ENCODE measurements around the gene MAMDC4. TPM values are rescaled to one million over a fixed set of nuclear protein-coding genes. Genes with fewer than 3 reads are reported as not detected.
"Not testable (repeated sequence)": the region's sequence is repeated elsewhere in the genome, so short reads cannot be mapped to it uniquely, and the experiment has no call there.

MAMDC4 gene
- total RNA-seq, result 10 to 100 TPM in 1 of 2 donors, 1 to 10 TPM in 1; 6.8 to 15.4 TPM
- 11.5 TPM for polyA plus RNA-seq (2013, experiment 1 of 2)
- 9.9 TPM for polyA plus RNA-seq (2013, experiment 2 of 2)
- long read RNA-seq, experiment 1, result 0 reads
- long read RNA-seq, experiment 2, partial matches to known transcripts, result 1 of 3 reads
- long read RNA-seq, experiment 2, other reads (novel, unspliced or antisense), result 2 of 3 reads
- long read RNA-seq, experiment 3, partial matches to known transcripts, result 6 of 12 reads
- long read RNA-seq, experiment 3, other reads (novel, unspliced or antisense), result 6 of 12 reads
- long read RNA-seq, experiment 4, result 0 reads

DNA sequence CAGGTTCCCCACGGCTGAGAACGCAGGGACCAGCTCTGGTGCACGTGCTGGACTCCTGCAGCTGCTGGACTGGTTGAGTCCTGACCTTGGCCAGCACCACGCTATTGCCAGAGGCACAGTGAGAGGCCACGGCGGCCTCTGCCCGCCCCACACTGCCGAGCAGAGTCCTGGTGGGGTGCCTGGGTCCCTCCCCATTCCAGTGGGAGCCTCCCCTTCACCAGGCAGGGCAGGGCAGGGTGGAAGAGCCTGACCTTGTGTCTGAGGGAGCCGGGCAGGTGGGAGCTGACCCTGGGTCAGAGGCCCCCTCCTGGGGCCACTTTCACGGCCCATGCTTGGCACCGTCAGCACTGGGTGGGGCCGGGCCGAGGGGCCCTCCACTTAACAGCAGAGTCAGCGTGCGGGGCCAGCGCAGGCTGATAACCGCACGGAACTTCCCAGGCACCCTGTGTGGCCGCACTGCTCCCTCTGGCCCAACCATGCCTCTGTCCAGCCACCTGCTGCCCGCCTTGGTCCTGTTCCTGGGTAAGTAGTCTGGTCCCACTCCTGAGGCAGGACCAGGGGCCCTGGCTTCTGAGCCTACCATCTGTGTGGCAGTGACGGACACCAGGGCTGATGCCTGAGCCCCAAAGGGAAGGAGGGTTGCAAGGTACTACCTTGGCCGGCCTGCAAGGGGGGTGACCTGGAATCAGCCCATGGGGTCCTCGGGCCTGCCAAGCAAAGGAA is at the start of gene MAMDC4:
MAMDC4 (plus strand) TSS at position 406 of the 723 bp plus-strand sequence; CDS start at position 477, 71 bp downstream.
- no peak within 1 kb of the TSS for H3K9ac ChIP-seq (ENCODE audit: extremely low read depth, low read length, poor library complexity, severe bottlenecking)
- Mint-ChIP-seq H3K9me3 (peaks cover under 1% of the 10 kb centered on the region), H3K4me3 (no peak within 1 kb of the TSS), H3K27me3 (ENCODE audit: insufficient read depth) (peaks cover 8% of the 10 kb centered on the region), H3K27ac (no peak within 1 kb of the TSS), H3K36me3 (ENCODE audit: low read depth) (no peaks in the 10 kb centered on the region), H3K4me1 (peaks cover 2% of the 10 kb centered on the region)
- no peaks in the 10 kb centered on the region for H3K9me3 ChIP-seq (ENCODE audit: control insufficient read depth, low read length)
- no peak within 1 kb of the TSS for H3K4me3 ChIP-seq (ENCODE audit: low read length)
- H3K36me3 ChIP-seq (ENCODE audit: control insufficient read depth, insufficient read depth, low read length), result peaks cover 10% of the 10 kb centered on the region
- H3K27me3 ChIP-seq (ENCODE audit: control insufficient read depth, insufficient read depth, low read length, poor library complexity, severe bottlenecking), result no peaks in the 10 kb centered on the region
- H3K27ac ChIP-seq (ENCODE audit: low read depth, low read length), result no peak within 1 kb of the TSS
- 93 to 97% methylated on average over 16 to 23 of the region's 23 CpGs for WGBS, 2 experiments (ENCODE audit: insufficient coverage in 1 of 2, insufficient read length in 1 of 2)
- TF ChIP-seq, protein P1, sequence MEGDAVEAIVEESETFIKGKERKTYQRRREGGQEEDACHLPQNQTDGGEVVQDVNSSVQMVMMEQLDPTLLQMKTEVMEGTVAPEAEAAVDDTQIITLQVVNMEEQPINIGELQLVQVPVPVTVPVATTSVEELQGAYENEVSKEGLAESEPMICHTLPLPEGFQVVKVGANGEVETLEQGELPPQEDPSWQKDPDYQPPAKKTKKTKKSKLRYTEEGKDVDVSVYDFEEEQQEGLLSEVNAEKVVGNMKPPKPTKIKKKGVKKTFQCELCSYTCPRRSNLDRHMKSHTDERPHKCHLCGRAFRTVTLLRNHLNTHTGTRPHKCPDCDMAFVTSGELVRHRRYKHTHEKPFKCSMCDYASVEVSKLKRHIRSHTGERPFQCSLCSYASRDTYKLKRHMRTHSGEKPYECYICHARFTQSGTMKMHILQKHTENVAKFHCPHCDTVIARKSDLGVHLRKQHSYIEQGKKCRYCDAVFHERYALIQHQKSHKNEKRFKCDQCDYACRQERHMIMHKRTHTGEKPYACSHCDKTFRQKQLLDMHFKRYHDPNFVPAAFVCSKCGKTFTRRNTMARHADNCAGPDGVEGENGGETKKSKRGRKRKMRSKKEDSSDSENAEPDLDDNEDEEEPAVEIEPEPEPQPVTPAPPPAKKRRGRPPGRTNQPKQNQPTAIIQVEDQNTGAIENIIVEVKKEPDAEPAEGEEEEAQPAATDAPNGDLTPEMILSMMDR (conservative IDR thresholded peaks at IDR 0.05), result no peak
- peaks cover 8% of the 10 kb centered on the region for H3K4me1 ChIP-seq (ENCODE audit: control insufficient read depth, insufficient read depth, low read length)
- peak; percentile 50 for DNase-seq

DNA sequence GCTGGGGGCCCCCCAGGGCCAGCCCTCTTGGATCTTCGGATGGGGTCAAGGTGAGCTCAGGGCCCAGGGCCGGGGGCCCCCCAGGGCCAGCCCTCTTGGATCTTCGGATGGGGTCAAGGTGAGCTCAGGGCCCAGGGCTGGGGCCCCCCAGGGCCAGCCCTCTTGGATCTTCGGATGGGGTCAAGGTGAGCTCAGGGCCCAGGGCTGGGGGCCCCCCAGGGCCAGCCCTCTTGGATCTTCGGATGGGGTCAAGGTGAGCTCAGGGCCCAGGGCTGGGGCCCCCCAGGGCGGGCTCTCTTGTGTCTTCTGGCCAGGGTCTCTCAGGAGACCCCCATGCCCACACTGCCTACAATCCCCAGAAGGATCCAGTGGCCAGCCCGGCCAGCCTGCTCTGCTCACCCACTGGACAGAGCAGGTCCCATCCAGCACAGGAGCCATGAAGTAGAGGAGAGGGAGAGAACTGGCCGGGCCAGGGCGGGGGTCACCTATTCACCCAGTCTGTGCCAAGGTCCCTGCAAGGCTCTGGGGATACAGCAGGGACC is 49.1 kb upstream of the MAMDC4 start:
- H3K9ac ChIP-seq (ENCODE audit: extremely low read depth, low read length, poor library complexity, severe bottlenecking), result not testable (repeated sequence)

DNA sequence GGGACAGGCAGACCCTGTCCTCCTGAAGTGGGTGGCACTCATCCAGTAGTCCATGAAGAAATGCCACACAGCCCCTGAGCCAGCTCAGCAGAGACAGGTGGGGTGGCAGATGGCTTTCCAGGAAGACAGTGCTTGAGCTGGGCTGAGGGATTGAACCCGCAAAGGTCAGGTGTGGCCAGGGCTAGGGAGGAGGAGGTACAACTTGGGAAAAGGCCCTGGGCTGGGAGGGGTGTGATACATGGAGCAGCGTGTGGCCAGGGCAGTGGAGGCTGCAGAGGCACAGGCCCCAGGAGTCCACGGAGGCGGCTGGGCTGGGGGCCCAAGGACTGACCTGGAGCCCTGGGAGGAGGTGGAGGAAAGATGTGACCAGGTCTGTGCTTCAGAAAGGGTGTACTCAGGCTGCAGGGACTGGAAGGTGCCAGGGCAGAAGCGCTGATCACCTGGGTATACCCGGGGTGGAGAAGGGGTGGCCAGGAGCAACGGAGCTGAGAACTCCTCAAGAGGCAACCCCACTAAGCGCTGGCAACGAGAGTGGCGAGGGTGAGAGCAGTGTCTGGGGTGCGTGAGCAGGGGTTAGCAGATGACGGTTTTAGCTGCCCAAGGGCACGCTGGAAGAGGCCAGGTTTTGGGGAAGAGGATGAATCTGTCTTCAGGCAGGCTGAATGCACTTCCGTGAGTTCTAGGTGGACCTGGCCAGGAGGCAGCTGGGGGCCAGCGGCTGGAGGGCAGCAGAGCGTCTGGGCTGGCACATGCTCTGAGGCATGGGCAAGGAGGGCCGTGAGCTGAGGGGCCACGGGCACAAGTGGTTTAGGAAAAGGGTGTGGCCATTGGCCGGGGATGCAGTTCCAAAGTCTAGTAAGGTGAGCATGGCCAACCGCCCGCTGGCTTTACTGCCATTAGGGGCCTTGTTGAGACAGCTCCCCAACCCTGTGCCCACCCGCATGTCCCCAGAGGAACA is 48.3 kb upstream of the MAMDC4 start:
- Histone ChIP-seq H3K9ac (ENCODE audit: extremely low read depth, low read length, poor library complexity, severe bottlenecking) (no peak overlapping the region), H3K27me3 (ENCODE audit: control insufficient read depth, insufficient read depth, low read length, poor library complexity, severe bottlenecking) (no peaks in the 10 kb centered on the region), H3K27ac (ENCODE audit: low read depth, low read length) (no peak overlapping the region), H3K4me3 (ENCODE audit: low read length) (no peak overlapping the region), H3K36me3 (ENCODE audit: control insufficient read depth, insufficient read depth, low read length) (peaks cover 13% of the 10 kb centered on the region), H3K9me3 (ENCODE audit: control insufficient read depth, low read length) (no peaks in the 10 kb centered on the region), H3K4me1 (ENCODE audit: control insufficient read depth, insufficient read depth, low read length) (no peaks in the 10 kb centered on the region)
- Mint-ChIP-seq H3K4me1 (peaks cover 4% of the 10 kb centered on the region), H3K36me3 (ENCODE audit: low read depth) (peaks cover 27% of the 10 kb centered on the region), H3K27ac (no peak overlapping the region), H3K27me3 (ENCODE audit: insufficient read depth) (peaks cover 22% of the 10 kb centered on the region), H3K4me3 (no peak overlapping the region), H3K9me3 (no peaks in the 10 kb centered on the region)
- WGBS, 2 experiments (ENCODE audit: insufficient coverage in 1 of 2, insufficient read length in 1 of 2), result 95 to 97% methylated on average over 16 to 22 of the region's 22 CpGs
- no peak for DNase-seq
- TF ChIP-seq, protein P1 (conservative IDR thresholded peaks at IDR 0.05), result no peak

More for the DNA sequence above, 49.1 kb upstream of the MAMDC4 start:
- H3K4me3 ChIP-seq (ENCODE audit: low read length); H3K27me3 ChIP-seq (ENCODE audit: control insufficient read depth, insufficient read depth, low read length, poor library complexity, severe bottlenecking); H3K9me3 Mint-ChIP-seq; DNase-seq; H3K27ac Mint-ChIP-seq; H3K27ac ChIP-seq (ENCODE audit: low read depth, low read length); H3K4me3 Mint-ChIP-seq; H3K4me1 ChIP-seq (ENCODE audit: control insufficient read depth, insufficient read depth, low read length); H3K9me3 ChIP-seq (ENCODE audit: control insufficient read depth, low read length); H3K4me1 Mint-ChIP-seq: not testable (repeated sequence)
- H3K36me3 Mint-ChIP-seq (ENCODE audit: low read depth), result peaks cover 27% of the 10 kb centered on the region
- peaks cover 13% of the 10 kb centered on the region for H3K36me3 ChIP-seq (ENCODE audit: control insufficient read depth, insufficient read depth, low read length)
- H3K27me3 Mint-ChIP-seq (ENCODE audit: insufficient read depth), result peaks cover 24% of the 10 kb centered on the region
- 95 to 100% methylated on average over 2 to 8 of the region's 9 CpGs for WGBS, 2 experiments (ENCODE audit: insufficient coverage in 1 of 2, insufficient read length in 1 of 2)

Measured in endodermal cell (in vitro differentiated cells).